Lower leg skin (tissue), 3 donors: ENCODE results near the gene FLT1.

Source experiments
- CTCF ChIP-seq, 3 donors: fragments of 450-650 bp; IDR thresholded peaks; one replicate each; pipeline ENCODE4 v1.5.1; 2016; ENCODE audit warnings: antibody characterized with exemption in 3 of 3, mild to moderate bottlenecking in 3 of 3, moderate library complexity in 2 of 3
- POLR2A ChIP-seq, 2 donors: fragments of 450-650 bp; IDR thresholded peaks; one replicate each; pipeline ENCODE4 v1.6.1; 2016 to 2017; ENCODE audit warnings: antibody characterized with exemption in 2 of 2, mild to moderate bottlenecking in 1 of 2, moderate library complexity in 1 of 2

GRCh38 chr13:28356561-28357021, 138.3 kb downstream of the FLT1 start:
- TF ChIP-seq CTCF (IDR thresholded peaks at IDR 0.05) (no peak), POLR2A (IDR thresholded peaks at IDR 0.05) (no peak)
